Subcutaneous abdominal adipose tissue (tissue), 5 donors: ENCODE results near the gene KLK2.

ENCODE experiments used
- H3K27ac ChIP-seq: one replicate; pipeline ENCODE4 v1.7.0; 2013; ENCODE audit warnings: low read depth, mild to moderate bottlenecking, inconsistent platforms, low read length, moderate library complexity
- H3K27me3 ChIP-seq, 5 donors: one replicate each; pipeline ENCODE4 v1.7.0; 2013; ENCODE audit warnings: low read length in 5 of 5, inconsistent platforms in 1 of 5; ENCODE audit not compliant: control insufficient read depth in 5 of 5, insufficient read depth in 4 of 5
- H3K36me3 ChIP-seq, 5 donors: one replicate each; pipeline ENCODE4 v1.7.0; 2013; ENCODE audit warnings: low read length in 5 of 5; ENCODE audit not compliant: control insufficient read depth in 5 of 5, insufficient read depth in 5 of 5
- H3K4me1 ChIP-seq, 5 donors: one replicate each; pipeline ENCODE4 v1.7.0; 2013; ENCODE audit warnings: low read length in 5 of 5, mild to moderate bottlenecking in 3 of 5, moderate library complexity in 1 of 5; ENCODE audit not compliant: control insufficient read depth in 5 of 5, insufficient read depth in 5 of 5
- H3K4me3 ChIP-seq, 5 donors: one replicate each; pipeline ENCODE4 v1.7.0; 2013; ENCODE audit warnings: low read length in 5 of 5, low read depth in 1 of 5
- H3K9ac ChIP-seq, 5 donors: one replicate each; pipeline ENCODE4 v1.7.0; 2013; ENCODE audit warnings: low read length in 5 of 5, mild to moderate bottlenecking in 4 of 5, moderate library complexity in 3 of 5
- H3K9me3 ChIP-seq, 5 donors: one replicate each; pipeline ENCODE4 v1.7.0; 2013; ENCODE audit warnings: low read length in 5 of 5; ENCODE audit not compliant: control insufficient read depth in 5 of 5
- donor health status: healthy.
- donor health status: healthy.
- donor health status: healthy.
- donor health status: healthy.
- donor health status: healthy.

The KLK2 gene

DNA sequence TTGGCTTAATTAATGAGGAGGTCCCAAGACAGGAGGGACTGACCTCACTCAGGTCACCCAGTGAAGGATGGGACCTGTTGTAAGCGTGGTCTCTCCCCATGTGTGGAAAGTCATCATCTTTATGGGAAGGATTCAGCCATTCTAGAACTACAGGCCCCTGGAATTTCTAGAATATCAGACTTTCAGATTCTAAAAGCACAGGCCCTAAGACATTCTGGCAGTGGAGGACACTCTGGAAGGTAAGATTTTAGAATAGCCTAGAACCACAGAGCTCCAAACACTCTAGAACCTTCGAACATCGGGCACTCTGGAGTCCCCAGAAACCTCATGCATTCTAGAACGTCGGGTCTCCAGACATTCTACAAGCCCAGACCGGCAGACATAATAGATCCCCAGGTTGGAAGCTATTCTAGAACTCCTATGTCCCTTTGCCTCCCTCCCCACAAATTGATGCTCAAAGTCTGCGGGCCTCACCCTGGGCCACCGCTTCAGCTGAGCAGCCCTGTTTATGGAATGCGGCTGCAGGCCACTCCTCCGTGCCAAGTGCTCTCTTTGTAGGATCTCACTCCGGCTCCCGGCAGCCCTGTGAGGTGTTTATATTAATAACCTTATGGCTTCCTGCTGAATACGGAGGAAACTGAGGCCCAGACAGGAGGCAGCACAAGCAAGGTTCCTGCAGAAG, 38.0 kb upstream of the KLK2 start:
- H3K9ac ChIP-seq: peak overlapping the region in 2 of 5 donors; percentile 39 to 41

DNA sequence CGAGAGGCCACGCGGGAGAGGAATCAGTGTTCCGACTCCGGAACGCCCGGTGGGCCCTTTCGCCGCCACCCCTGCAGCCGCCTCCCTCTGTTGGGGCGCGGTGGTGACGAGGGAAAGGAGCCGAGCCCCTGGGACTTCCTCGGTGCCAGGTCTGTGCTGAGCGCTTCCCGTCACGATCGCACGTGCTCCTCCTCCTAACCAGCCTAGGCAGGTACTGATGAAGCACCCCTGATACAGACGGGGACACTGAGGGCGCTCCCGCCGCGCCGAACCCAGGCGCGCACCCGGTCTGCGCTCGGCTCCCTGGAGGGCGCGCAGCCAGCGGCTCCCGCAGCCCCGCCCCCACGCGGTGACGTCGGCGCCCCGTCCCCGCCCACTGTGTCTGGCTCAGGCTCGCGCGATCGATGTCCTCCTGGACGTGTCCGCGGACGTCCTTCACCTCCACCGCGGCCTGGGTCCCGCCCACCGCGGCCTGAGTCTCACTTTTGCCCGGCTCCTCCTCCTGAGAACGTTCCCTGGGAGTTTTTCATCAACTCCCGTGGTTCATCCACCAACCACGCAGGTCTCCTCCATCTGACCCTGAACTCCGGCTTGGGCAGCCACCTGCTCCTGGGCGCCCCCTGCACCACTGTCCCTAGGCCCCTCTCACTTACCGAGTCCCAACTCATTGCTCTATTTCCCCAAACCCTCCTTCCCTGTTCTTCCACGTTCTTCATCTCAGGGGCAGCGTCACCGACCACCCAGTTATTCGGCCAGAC, 37.3 kb upstream of the KLK2 start:
- no peak overlapping the region for H3K27ac ChIP-seq

More for the DNA sequence above, 38.0 kb upstream of the KLK2 start:
- Histone ChIP-seq H3K4me3 (peak overlapping the region; percentile 49 to 78 (median 67)), H3K27ac (no peak overlapping the region), H3K27me3 (peaks cover 7 to 44% (median 38%) of the 10 kb centered on the region in 5 donors), H3K9me3 (no peaks in the 10 kb centered on the region), H3K4me1 (peaks cover 0 to 13% (median 11%) of the 10 kb centered on the region in 5 donors), H3K36me3 (no peaks in the 10 kb centered on the region)

DNA sequence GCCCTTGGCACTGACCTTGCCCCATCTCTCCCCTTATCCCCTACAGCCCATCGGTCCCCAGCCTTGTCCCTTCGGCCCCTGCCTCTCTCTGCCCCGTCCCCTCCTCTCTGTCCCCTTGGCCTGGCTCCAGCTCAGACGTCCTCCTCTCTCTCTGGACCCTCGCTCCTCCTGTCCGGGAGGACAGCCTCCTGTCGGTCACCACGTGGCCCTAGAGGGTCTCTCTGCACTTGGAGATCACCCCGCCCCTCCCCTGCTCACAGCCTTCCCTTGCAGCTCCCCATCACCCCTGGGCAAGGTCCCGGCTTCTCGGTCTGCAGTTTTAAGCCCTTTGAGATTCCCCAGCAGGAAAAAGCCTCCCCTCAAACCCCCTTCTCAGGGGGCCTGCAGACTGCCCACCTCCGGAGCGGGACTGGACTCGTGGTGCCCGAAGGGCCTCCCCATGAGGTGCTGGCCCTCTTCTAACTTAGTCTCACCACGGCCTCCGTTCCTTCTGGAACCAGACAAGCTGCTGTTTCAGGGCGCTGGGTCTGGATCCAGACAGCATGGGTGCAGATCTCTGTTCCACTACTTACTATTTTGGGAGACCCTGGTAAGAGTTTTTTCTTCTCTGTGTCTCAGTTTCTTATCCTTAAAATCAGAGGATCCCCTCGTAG, 36.6 kb upstream of the KLK2 start:
- H3K36me3 ChIP-seq: no peaks in the 10 kb centered on the region
- H3K4me1 ChIP-seq: peaks cover 0 to 13% (median 11%) of the 10 kb centered on the region in 5 donors
- H3K4me3 ChIP-seq: peak overlapping the region in 2 of 5 donors; percentile 58 to 78
- peaks cover 7 to 38% (median 32%) of the 10 kb centered on the region in 5 donors for H3K27me3 ChIP-seq
- H3K9ac ChIP-seq: no peak overlapping the region
- H3K9me3 ChIP-seq: no peaks in the 10 kb centered on the region
- no peak overlapping the region for H3K27ac ChIP-seq

More for the DNA sequence above, 37.3 kb upstream of the KLK2 start:
- peak overlapping the region in 2 of 5 donors; percentile 39 to 41 for H3K9ac ChIP-seq
- peak overlapping the region; percentile 49 to 78 (median 67) for H3K4me3 ChIP-seq
- H3K4me1 ChIP-seq: peaks cover 0 to 13% (median 11%) of the 10 kb centered on the region in 5 donors
- H3K27me3 ChIP-seq: peaks cover 7 to 38% (median 34%) of the 10 kb centered on the region in 5 donors
- no peaks in the 10 kb centered on the region for H3K36me3 ChIP-seq
- H3K9me3 ChIP-seq: no peaks in the 10 kb centered on the region

DNA sequence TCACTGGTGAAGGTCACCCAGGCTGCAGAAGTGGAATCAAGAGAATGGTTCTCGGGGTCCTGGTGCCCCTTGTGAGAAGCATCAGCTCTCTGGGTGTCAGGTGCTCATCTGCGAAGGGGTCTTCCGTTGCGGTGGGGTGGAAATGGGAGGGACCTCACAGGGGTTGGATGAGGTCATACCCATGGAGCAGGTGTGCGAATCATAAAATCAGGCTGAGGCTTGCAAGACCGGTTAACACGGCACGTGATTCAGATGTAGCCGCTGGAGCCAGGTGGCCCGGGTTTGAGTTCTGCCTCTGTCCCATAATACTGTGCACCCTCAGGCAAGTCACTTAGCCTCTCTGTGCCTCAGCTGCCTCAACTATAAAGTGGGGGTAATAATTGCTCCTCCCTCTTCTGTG, 35.9 kb upstream of the KLK2 start:
- no peak overlapping the region for H3K4me3 ChIP-seq
- peaks cover 0 to 13% (median 11%) of the 10 kb centered on the region in 5 donors for H3K4me1 ChIP-seq
- H3K27ac ChIP-seq: no peak overlapping the region
- H3K27me3 ChIP-seq: peaks cover 7 to 38% (median 32%) of the 10 kb centered on the region in 5 donors
- peaks cover 0 to 2% (median 0%) of the 10 kb centered on the region in 5 donors for H3K9me3 ChIP-seq
- H3K36me3 ChIP-seq: no peaks in the 10 kb centered on the region
- no peak overlapping the region for H3K9ac ChIP-seq

DNA sequence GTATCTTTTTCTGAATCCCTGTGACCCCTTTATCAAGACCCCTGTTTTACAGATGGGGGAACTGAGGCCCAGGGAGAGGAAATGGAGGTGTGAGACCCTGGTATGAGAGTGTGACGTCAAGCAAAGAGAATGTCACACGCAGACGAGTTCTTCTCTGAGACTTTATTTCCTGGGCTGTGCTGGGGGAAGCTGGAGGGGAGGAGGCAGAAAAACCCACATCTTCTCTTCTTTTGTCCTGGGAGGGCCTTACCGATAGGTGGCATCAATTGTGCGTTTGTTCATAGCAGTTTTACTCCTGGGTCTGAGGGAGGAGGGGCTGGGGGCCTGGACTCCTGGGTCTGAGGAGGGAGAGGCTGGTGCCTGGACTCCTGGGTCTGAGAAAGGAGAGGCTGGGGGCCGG, 35.0 kb upstream of the KLK2 start:
- peaks cover 0 to 8% (median 0%) of the 10 kb centered on the region in 5 donors for H3K9me3 ChIP-seq
- no peak overlapping the region for H3K4me3 ChIP-seq
- H3K9ac ChIP-seq: no peak overlapping the region
- peaks cover 0 to 13% (median 11%) of the 10 kb centered on the region in 5 donors for H3K4me1 ChIP-seq
- H3K36me3 ChIP-seq: no peaks in the 10 kb centered on the region
- peaks cover 7 to 32% (median 27%) of the 10 kb centered on the region in 5 donors for H3K27me3 ChIP-seq
- H3K27ac ChIP-seq: no peak overlapping the region

DNA sequence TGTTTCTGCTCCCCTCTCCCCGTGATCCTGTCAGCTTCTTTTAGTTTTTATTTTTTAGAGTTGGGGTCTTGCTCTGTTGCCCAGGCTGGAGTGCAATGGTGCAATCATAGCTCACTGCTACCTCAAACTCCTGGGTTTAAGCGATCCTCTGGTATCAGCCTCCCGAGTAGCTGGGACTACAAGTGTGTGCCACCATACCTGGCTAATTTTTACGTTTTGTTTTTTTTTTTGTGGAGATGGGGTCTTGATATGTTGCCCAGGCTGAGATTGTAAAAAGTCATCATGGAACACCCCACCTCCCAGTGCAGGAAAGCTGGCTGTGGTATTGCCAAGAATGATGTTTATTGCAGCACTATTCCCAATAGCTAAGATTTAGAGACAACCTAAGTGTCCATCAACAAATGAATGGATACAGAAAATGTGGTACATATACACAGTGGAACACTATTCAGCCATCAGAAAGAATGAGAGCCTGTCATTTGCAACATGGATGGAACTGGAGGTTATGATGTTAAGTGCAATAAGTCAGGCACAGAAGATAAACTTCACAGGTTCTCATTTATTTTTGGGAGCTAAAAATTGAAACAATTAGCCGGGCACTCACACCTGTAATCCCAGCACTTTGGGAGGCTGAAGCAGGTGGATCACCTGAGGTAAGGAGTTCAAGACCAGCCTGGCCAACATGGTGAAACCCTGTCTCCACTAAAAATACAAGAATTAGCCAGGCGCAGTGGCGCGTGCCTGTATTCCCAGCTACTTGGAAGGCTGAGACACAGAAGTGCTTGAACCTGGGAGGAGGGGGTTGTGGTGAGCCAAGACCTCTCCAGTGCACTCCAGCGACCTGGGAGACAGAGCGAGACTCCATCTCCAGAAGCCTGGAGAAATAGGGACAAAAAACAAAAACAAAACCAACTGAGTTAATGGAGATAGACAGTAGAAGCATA, 33.3 kb upstream of the KLK2 start:
- H3K4me3 ChIP-seq: no peak overlapping the region
- no peak overlapping the region for H3K27ac ChIP-seq
- H3K9ac ChIP-seq: no peak overlapping the region
- H3K36me3 ChIP-seq: no peaks in the 10 kb centered on the region
- peaks cover 0 to 13% (median 11%) of the 10 kb centered on the region in 5 donors for H3K4me1 ChIP-seq
- peaks cover 7 to 29% (median 20%) of the 10 kb centered on the region in 5 donors for H3K27me3 ChIP-seq
- peaks cover 0 to 21% (median 8%) of the 10 kb centered on the region in 5 donors for H3K9me3 ChIP-seq

DNA sequence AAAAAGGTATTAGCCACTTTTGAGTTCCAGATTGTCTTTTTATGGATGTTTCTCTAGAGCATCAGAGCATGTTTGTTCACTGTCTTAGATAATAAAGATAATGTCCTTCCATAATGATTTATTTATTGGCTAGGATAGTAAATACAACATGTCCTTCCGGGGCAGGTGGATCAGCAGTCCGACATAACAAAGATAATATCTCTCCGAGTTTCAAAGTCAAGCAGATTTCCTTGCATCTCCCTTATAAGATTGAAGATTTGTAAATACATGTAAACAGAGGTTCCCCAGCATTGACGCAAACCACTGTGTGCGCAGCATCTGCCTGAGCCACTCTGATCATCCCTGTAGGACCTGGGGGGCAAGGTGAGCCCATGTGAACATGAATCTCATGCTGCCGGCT, 31.1 kb upstream of the KLK2 start:
- no peaks in the 10 kb centered on the region for H3K36me3 ChIP-seq
- H3K27me3 ChIP-seq: peaks cover 0 to 18% (median 6%) of the 10 kb centered on the region in 5 donors
- H3K9ac ChIP-seq: no peak overlapping the region
- no peaks in the 10 kb centered on the region for H3K4me1 ChIP-seq
- H3K27ac ChIP-seq: no peak overlapping the region
- no peak overlapping the region for H3K4me3 ChIP-seq
- peaks cover 0 to 21% (median 8%) of the 10 kb centered on the region in 5 donors for H3K9me3 ChIP-seq

DNA sequence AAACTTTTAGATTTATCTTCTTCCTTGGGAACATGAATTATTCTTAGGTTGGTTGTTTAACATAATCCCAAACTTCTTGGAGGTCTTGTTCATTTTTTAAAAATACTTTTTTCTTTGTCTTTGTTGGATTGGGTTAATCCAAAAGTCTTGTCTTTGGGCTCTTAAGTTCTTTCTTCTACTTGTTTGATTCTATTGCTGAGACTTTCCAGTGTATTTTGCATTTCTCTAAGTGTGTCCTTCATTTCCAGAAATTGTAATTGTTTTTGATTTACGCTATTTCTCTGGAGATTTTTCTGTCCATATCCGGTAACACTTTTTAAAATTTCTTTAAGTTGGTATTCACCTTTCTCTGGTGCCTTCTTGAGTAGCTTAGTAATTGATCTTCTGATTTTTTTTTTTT, 30.0 kb upstream of the KLK2 start:
- Histone ChIP-seq H3K36me3 (no peaks in the 10 kb centered on the region), H3K4me3 (no peak overlapping the region), H3K27me3 (peaks cover 0 to 10% (median 1%) of the 10 kb centered on the region in 5 donors), H3K9ac (no peak overlapping the region), H3K4me1 (no peaks in the 10 kb centered on the region), H3K9me3 (peaks cover 0 to 21% (median 8%) of the 10 kb centered on the region in 5 donors), H3K27ac (no peak overlapping the region)

DNA sequence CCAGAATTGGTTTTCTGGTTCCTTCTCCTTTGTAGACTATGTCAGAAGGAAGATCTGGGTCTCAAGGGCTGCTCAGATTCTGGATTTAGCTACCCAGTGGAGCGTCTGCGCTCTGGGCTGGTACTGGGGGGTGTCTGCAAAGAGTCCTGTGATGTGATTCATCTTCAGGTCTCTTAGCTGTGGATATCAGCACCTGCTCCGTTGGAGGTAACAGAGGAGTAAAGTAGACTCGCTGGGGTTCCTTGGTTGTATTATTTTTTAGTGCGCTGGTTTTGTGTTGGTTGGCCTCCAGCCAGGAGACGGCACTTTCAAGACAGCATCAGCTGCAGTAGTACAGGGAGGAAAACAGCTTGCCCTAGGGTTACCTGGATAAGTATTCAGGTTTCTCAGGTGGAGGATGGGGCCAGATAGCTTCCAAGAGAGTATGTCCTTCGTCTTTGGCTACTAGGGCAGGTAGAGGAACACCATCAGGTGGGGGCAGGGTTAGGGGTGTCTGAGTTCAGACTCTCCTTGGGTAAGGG, 29.5 kb upstream of the KLK2 start:
- Histone ChIP-seq H3K9ac (no peak overlapping the region), H3K4me3 (no peak overlapping the region), H3K36me3 (no peaks in the 10 kb centered on the region), H3K27me3 (peaks cover 0 to 14% (median 1%) of the 10 kb centered on the region in 5 donors), H3K27ac (no peak overlapping the region), H3K9me3 (peaks cover 0 to 21% (median 8%) of the 10 kb centered on the region in 5 donors), H3K4me1 (no peaks in the 10 kb centered on the region)
